Measurements from ENCODE around the gene IQUB. TPM values are rescaled to one million over a fixed set of nuclear protein-coding genes. Genes with fewer than 3 reads are reported as not detected.
A peak's percentile ranks its signal among the peaks of the same experiment; 100 is the strongest.
"Not testable (repeated sequence)": the region's sequence is repeated elsewhere in the genome, so short reads cannot be mapped to it uniquely, and the experiment has no call there.

Gene IQUB
- total RNA-seq, 1 experiment from 2014 or later, result 0.05 TPM

DNA sequence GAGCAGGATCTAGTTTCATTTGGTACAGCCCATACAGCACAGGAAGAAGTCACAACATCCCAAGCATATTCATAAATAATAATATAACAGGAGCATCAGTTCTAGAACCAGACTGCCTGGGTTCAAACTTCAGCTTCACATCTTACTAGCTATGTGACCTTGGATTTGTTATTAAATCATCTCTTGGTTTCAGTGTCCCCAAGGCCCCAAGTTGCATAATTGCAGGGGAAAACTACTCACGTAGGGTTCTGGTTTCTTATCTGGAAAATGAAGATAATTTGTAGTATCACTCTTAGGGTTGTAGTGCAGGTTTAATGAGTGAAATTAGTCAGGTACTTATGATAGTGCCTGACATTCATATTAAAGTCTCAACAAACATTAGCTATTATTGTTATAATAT is 5.5 kb upstream of the IQUB start:
- no peak for DNase-seq (ENCODE audit: low spot score)

DNA sequence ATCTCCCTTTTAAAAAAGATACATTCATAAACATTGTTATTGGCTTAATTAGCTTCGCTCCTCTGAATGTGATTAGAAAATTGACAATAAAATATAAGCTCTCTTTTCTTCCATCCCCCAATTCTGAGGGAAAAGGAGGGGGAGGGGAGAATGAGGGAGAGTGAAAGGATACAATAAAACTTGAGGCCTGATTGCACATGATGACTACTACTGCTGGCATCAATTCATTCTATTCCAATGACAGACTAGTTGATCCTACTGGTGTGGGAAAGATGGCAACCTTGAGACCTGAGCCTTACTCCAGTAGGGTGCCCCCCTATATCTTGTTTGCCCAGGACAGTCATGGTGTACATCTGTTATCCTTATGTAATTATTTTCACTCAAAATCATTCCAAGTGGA is 4.5 kb upstream of the IQUB start:
- no peak for DNase-seq (ENCODE audit: low spot score)

GRCh38 chr7:123538189-123538714 is 3.9 kb upstream of the IQUB start:
- DNase-seq (ENCODE audit: low spot score), result no peak

DNA sequence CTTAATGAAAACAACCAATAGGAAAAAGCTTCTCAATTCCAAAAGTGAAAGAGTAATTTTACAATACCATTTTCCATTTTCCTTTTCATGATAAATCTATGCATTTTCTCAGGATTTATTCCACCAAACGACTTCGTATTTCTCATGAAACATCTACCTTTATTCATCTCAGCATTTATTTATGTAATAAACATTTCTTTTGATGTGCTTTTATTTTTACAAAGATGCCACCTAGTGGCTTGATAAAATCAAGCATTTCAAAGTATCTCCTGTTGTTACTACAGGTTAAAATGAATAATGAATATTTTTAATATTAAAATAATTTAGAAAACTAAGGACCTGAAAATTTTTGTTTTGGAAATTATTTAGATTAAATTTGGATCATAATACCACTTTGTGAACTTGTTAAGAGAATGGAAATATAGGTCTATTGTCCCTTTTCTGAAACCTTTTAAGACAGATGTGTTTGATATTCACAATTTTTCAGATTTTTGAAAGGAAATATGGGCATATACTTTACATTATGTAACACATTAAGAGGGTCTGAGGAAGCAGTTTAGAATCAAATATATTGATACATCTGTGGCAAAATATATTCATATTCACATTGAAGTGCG is 2.7 kb upstream of the IQUB start:
- peak; percentile 79 for DNase-seq (ENCODE audit: low spot score)

DNA sequence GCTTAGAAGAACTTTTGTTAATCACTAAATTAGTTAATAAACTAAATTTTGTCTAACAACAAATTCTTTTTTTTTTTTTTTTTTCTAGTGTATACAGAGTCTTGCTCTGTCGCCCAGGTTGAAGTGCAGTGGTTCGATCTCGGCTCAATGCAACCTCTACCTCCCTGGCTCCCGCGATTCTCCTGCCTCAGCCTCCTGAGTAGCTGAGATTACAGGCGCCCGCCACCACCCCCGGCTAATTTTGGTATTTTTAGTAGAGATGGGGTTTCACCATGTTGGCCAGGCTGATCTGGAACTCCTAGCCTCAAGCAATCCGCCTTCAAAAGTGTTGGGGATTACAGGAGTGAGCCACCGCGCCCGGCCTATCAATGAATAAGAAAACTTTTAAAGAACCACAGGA is 1.1 kb upstream of the IQUB start:
- DNase-seq (ENCODE audit: low spot score), result no peak

DNA sequence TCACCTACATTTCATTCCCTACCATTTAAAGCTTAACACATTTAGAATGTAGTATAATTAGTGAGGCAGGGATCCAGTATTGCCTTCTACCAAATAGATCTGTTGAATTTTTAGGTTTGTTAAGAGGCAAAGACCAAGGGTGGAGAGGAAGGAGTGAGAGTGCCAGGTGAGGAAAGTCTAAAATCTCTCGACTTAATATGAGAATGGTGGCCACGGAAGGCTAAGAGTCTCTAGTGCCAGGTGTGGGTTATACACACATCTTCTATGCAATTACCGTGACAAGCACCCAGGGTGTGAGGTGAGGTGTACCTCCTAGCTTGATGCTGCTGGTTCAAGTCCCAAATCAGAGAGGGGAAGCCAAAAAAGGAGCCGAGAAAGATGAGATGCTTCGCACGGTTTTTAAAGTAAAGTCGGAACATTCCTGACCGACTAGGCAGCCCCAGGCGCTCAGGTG is 439 bp downstream of the IQUB start:
- DNase-seq (ENCODE audit: low spot score), result no peak

DNA sequence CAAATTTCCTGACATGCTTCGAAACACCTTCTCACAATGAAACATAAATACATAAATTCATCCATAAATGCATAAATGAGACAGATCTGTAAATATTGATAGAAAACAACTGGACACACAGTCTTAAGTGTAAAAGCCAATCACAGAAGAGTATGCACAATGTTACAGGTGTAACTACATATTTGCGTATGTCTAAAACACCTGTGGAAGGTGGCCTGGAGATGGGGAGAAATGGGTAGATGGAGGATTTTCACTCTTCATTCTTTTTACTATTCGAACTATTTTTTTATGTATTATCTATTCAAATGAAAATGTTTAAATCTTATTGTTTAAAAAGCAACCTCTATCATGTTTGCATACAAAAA is 860 bp downstream of the IQUB start:
- no peak for DNase-seq (ENCODE audit: low spot score)

DNA sequence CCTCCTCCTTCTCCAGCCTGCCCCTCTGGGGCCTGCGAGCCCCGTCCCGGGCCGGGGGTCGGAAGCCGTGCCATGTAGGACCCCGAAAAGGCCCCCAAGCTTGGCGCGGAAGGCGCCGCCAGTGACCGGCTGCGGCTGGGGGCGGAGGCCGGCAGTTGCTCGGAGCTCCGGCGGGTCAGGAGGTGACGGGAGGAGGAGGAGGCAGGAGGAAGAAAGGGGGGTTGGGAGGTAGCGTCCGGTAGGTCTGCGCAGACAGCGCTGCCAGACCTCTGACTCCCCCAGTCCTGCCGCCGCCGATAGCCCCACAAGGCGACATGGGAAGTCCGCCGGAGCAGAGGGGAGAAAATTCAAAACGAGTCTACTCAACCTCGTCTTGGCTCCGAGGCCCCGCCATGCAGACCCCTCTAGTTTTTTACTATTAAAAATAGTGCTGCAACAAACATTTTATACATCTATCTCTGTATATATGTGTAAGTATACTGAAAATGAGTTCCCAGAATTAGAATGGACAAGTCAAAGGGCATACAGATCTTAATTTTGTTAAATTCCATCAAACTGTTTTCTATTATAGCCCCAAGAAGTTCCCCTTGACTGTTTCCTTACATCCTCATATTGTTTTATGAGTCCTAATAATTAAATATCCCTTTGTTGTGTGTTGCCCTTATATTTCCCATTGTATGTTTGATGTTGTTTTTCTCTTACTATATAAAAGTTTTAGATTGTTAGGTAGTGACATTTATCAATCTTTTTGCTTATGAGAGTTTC is 1.4 kb downstream of the IQUB start:
- DNase-seq (ENCODE audit: low spot score), result not testable (repeated sequence)

DNA sequence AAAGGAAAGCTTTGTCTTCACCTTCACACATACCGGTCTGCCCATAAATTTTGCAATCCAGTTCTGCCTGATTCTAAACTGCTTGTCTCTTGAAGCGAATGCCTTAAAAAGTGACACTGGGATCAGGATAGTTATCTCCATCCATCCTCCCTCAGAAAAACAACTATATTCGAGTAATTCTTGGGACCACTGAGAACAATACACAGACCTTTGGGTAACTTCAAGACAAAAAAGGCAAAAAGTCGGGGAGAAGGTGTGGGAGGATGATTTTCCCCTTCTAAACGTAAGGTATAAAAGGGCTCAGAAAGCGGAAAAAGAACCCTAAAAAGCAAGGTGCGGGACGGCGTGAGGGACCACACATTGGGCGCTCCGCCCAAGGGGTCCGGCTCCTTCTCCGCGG is 2.1 kb downstream of the IQUB start:
- not testable (repeated sequence) for DNase-seq (ENCODE audit: low spot score)

DNA sequence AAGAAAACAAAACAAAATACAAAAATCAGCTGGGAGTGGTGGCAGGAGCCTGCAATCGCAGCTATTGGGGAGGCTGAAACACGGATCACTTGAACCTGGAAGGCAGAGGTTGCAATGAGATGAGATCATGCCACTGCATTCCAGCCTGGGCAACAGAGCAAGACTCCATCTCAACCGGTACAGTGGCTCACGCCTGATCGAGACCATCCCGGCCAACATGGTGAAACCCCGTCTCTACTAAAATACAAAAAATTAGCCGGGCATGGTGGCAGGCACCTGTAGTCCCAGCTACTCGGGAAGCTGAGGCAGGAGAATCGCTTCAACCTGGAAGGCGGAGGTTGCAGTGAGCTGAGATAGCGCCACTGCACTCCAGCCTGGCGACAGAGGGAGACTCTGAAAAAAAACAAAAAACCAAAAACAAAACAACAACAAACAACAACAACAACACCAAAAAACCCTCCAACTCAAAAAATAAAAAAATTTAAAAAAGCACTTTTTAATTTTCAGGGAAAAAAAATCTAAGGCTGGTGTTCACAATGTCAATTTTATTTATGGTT is 4.3 kb downstream of the IQUB start:
- not testable (repeated sequence) for DNase-seq (ENCODE audit: low spot score)

DNA sequence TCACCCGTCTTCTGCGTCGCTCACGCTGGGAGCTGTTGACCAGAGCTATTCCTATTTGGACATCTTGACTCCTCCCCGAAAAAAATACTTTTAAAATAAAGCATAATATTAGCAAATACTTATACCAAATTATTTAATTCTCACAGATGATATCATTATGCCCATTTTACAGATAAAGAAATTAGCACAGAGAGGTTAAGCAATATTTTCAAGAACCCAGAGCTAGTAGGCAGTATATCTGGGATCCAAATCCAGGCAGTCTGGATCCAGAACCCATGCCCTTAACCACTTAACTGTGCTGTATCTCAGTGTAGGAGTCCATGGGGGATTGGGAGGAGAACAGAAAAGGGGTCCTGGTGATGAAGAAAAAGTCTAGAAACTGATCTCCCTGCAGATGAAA is 6.1 kb downstream of the IQUB start:
- DNase-seq (ENCODE audit: low spot score), result peak; percentile 17

GRCh38 chr7:123527712-123528225 is 6.6 kb downstream of the IQUB start:
- not testable (repeated sequence) for DNase-seq (ENCODE audit: low spot score)

- not testable (repeated sequence) for DNase-seq (ENCODE audit: low spot score)
These were observed 7.9 kb downstream of the IQUB start for GRCh38 chr7:123526533-123526932.

- DNase-seq (ENCODE audit: low spot score), result no peak
These were observed 12.3 kb downstream of the IQUB start for GRCh38 chr7:123522066-123522465.

- DNase-seq (ENCODE audit: low spot score), result no peak
These were observed 29.2 kb downstream of the IQUB start for GRCh38 chr7:123505221-123505620.

- DNase-seq (ENCODE audit: low spot score), result no peak
These were observed 32.2 kb downstream of the IQUB start for GRCh38 chr7:123502201-123502600.

DNA sequence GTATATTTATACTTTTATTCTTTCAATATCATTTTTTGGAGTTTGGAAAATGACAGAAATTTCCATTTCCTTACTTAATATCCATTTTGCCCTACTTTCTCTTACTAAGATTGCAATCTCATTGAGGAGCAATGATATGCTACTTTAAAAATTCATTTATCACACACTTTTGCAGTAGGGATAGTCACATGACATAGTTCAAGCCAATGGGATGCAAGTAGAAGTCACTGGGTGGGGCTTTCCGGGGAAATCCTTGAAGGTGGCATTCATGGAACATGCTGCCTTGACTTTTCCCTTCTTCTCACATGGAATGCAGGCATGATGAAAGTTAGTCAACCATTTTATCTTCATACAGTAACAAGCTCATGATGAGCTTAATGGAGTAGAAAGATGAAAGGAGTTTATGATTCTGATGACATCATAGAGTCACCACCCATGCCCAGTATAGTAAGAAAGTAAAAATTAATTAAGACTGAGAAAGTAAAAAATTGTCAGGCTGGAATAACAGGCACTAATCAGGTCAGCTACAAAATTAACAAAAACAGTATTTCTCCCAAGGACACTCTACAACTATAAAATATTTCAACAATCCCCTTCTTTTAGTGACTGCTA is 33.4 kb downstream of the IQUB start:
- DNase-seq (ENCODE audit: low spot score), result no peak

DNA sequence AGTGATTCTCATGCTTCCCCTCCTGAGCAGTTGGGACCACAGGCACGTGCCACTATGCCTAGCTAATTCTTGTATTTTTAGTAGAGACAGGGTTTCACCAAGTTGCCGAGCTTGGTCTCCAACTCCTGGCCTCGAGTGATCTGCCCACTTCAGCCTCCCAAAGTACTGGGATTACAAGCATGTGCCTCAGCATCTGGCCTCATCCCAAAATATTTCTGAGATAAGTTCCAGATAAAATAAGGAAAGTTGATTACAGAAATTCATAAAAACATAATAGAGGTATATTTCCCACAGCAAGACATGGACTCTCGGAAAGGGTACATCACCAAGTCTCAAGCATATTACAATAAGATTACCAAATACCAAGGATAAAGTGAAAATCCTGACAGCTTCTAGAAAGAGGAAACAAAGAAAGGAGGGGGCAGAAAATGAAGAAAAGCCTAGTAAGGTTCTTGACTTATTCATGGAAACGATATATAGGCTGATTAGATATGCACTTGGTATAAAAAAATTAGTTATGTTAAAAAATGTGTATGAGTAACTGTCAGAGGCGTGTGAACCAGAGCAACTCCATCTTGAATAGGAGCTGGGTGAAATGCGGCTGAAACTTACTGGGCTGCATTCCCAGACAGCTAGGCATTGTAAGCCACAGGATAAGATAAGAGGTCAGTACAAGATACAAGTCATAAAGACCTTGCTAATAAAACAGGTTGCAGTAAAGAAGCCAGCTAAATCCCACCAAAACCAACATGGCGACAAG is 35.0 kb downstream of the IQUB start:
- DNase-seq (ENCODE audit: low spot score), result no peak

- DNase-seq (ENCODE audit: low spot score), result no peak
These were observed 35.8 kb downstream of the IQUB start for GRCh38 chr7:123498601-123499000.

GRCh38 chr7:123498031-123498430 is 36.4 kb downstream of the IQUB start:
- no peak for DNase-seq (ENCODE audit: low spot score)

GRCh38 chr7:123494193-123494796 is 40.1 kb downstream of the IQUB start:
- DNase-seq (ENCODE audit: low spot score), result peak; percentile 83
